NCI-H510A (cell line): ENCODE data around the gene FNIP2.
A peak's percentile ranks its signal among the peaks of the same experiment; 100 is the strongest.

Source experiments
- DNase-seq: peaks from one replicate; lab custom pipeline; 2025; lab: John Stamatoyannopoulos, UW

FNIP2 gene

GRCh38 chr4:158762553-158762952 lies 6.3 kb upstream of the FNIP2 start:
- no peak for DNase-seq

- no peak for DNase-seq
Observed at GRCh38 chr4:158763462-158763861, 5.4 kb upstream of the FNIP2 start.

DNA sequence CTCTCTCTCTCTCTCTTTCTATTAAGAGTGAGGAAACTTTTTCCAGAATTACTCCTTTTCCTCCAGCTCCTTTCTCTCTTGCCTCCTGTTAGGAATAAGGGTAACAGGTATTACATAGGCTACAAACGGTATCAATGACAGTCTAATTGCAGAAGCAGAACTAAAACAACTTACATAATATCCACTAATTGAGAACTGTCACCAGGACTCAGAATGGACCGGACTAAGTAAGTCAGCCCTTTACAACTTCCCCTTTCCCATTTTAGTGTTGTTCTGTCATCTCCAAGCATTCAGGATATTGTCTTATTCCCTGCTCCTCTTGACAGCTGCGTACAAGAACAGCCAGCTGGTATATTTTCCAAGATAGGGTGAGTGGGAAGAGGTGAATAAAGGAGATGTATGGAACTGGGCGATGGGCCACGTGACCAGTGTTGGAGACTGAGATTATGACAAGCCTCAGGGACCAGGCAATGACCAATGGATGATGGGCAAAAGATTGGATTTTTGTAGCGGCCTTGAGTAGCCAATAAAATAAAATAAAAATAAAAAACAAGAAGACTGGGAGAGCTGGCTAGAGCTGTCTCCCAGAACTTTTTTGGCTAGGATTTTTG lies 2.3 kb upstream of the FNIP2 start:
- DNase-seq: no peak

GRCh38 chr4:158767451-158767850 lies 1.4 kb upstream of the FNIP2 start:
- DNase-seq: no peak

- DNase-seq: no peak
Observed at GRCh38 chr4:158769175-158769921, 522 bp downstream of the FNIP2 start.

GRCh38 chr4:158770671-158771070 lies 1.8 kb downstream of the FNIP2 start:
- no peak for DNase-seq

GRCh38 chr4:158771776-158772175 lies 3.0 kb downstream of the FNIP2 start:
- DNase-seq: no peak

GRCh38 chr4:158775091-158775651 lies 6.3 kb downstream of the FNIP2 start:
- DNase-seq: no peak

DNA sequence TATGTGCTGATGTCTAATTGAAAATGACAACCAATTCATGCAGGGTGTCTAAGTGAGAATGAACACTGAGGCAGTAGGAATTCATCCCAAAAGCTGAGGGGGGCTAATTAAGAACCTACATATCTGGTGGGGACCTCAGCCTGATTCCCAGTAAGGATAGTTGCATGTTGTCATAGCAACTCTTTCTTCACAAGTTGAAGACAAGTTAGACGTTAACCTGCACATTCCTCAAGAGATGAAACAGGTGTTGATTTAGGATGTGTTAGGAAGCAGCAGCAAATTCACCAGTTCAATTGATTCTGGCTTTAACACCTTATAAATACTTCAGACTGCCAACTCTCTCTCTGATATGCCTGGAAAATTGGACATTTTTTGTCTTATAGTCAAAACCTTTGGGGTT lies 7.3 kb downstream of the FNIP2 start:
- no peak for DNase-seq

GRCh38 chr4:158777423-158778155 lies 8.8 kb downstream of the FNIP2 start:
- no peak for DNase-seq

GRCh38 chr4:158778156-158778711 lies 9.4 kb downstream of the FNIP2 start:
- DNase-seq: no peak

DNA sequence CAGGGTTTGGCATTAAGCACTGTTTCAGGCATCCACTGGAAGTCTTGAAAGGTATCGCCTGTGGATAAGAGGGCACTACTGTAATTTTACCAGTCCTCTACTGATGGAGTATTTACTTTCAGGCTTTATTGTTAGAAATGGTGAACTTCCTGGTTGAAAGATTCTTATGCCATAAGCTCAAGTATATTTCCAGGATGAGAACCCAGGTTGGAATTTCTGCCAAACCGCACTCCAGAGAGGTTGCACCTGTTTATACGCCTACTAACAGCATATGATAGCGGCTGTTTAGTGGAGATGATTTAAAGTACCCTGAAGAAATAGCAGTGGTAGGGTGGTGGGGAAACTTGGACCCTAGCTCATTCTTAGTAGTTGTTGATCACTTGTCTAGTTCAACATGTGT lies 9.9 kb downstream of the FNIP2 start:
- DNase-seq: peak; percentile 47

DNA sequence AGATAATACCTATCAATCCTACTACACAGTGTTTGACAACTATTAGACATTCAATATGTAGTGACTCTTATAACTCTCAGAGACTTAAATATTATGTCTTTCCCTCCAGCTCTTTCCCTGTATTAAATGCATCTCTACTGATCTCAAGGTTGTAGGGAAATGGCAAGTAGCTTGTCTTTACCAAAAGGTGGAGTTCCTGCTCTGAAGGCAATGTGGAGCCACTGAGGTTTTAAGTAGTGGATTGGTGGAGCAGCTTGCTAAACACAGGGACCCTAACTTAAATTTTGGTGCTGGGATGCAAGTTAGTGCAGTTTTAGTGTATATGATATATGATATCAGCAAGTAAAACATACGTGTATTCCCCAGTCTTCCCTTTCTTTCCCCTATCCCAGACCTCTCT lies 13.1 kb downstream of the FNIP2 start:
- DNase-seq: no peak

GRCh38 chr4:158782551-158783360 lies 13.9 kb downstream of the FNIP2 start:
- peak; percentile 10 for DNase-seq

GRCh38 chr4:158783785-158784184 lies 15.0 kb downstream of the FNIP2 start:
- DNase-seq: no peak

DNA sequence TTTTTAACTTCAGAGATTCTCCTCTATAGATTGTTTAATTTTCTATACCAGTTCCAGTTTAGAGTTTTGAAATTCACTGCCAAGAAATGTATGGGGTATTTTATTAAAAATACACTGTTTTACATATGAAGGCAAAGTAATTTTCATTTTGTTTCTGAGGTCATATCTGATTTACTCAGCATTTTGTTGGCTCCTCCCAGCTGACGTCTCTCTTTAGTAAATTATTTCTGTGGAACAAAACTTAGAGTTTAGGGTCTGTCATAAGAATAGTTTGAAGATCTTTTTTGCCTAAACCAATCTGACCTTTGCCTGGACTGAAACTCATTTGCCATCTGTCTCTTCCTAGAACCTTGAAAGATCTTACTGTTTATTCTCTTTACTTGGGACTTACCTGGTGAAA lies 16.9 kb downstream of the FNIP2 start:
- DNase-seq: no peak

DNA sequence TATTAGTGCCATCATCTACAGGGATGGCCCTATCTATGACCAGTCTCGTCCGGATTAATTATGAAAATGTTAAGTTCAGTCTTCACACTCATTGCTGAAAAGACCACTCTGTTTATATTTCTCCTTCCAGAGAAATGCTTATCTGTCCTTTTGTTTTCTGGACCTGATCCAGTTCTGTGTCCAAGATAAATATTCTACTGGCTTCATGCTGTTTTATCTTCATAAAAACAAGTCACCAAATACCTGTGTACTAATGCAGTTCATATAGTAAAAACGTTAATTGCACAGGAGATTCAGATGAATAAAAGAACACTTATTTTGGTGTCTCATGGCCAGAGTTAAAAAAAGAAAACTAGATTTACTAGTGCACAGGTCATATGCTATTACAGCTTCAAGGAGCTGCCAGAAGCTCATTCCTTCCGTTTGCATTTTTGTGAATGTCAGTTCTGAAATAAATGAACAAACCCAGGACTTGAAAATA lies 17.3 kb downstream of the FNIP2 start:
- DNase-seq: no peak

GRCh38 chr4:158786955-158787354 lies 18.1 kb downstream of the FNIP2 start:
- DNase-seq: no peak

- DNase-seq: no peak
Observed at GRCh38 chr4:158787709-158788475, 19.1 kb downstream of the FNIP2 start.

DNA sequence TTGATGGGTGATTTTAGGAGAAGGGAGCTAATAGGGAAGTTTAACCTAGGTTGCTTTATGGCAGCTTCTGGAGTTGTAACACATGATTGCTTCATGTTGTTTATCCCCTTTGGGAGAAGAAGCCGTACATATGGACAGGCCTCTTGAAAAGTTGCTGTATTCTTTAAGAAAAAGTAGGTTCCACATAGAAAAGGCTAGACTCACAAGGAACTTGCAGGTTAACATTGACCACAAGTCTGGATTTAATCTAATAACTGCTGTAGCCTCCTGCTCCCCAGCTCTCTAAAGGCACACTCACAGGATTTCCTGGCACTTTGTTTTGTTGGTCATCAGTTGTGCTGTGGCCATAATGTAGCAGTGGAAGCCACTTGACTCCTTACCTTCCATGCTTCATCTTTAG lies 19.7 kb downstream of the FNIP2 start:
- no peak for DNase-seq

GRCh38 chr4:158789853-158790252 lies 21.0 kb downstream of the FNIP2 start:
- no peak for DNase-seq
